ENCODE measurements around the gene ZNF280B.

DNA sequence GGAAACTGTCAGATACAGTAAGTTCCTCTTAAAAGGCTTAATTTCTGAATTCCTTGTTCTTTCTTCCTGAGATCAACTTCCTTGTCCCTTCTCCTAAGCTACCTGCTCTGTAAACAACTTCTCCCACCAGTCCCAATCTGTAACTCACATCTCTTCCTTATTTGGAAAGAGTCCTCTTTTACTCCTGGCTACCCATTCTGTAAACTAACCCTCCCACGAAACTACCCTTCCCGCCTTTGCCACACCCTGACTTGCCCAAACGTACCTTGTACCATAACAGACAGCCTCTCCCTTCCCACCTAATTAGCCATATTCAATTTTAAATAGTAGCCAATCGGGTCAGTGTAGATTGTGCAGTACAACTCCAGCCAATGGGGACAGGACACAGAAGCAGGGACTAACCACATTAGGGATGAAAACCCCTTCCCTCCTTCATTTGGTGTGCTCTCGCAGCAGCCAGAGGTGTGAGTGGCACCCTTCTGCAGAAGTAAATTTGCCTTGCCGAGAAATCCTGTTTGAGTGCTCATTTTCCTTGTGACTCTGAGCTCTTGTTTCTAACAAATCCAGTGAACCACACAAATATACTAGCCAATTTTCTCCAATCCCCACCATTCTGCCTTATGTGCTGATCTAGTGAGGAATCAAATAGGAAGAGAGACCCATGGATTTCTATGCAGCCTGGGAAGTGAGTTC, 49.5 kb downstream of the ZNF280B start:
- no peak for TF ChIP-seq ZNF565 (CRISPR knock-in tag; conservative IDR thresholded peaks at IDR 0.05; ENCODE audit: low read depth)
- TF ChIP-seq ZFP3 (CRISPR knock-in tag; IDR thresholded peaks at IDR 0.05) = no peak
- TF ChIP-seq, protein P1, sequence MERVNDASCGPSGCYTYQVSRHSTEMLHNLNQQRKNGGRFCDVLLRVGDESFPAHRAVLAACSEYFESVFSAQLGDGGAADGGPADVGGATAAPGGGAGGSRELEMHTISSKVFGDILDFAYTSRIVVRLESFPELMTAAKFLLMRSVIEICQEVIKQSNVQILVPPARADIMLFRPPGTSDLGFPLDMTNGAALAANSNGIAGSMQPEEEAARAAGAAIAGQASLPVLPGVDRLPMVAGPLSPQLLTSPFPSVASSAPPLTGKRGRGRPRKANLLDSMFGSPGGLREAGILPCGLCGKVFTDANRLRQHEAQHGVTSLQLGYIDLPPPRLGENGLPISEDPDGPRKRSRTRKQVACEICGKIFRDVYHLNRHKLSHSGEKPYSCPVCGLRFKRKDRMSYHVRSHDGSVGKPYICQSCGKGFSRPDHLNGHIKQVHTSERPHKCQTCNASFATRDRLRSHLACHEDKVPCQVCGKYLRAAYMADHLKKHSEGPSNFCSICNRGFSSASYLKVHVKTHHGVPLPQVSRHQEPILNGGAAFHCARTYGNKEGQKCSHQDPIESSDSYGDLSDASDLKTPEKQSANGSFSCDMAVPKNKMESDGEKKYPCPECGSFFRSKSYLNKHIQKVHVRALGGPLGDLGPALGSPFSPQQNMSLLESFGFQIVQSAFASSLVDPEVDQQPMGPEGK (CRISPR knock-in tag; IDR thresholded peaks at IDR 0.05; ENCODE audit: borderline replicate concordance) = no peak
- no peak for TF ChIP-seq ZFP30 (CRISPR knock-in tag; IDR thresholded peaks at IDR 0.05)
- TF ChIP-seq, protein P2, sequence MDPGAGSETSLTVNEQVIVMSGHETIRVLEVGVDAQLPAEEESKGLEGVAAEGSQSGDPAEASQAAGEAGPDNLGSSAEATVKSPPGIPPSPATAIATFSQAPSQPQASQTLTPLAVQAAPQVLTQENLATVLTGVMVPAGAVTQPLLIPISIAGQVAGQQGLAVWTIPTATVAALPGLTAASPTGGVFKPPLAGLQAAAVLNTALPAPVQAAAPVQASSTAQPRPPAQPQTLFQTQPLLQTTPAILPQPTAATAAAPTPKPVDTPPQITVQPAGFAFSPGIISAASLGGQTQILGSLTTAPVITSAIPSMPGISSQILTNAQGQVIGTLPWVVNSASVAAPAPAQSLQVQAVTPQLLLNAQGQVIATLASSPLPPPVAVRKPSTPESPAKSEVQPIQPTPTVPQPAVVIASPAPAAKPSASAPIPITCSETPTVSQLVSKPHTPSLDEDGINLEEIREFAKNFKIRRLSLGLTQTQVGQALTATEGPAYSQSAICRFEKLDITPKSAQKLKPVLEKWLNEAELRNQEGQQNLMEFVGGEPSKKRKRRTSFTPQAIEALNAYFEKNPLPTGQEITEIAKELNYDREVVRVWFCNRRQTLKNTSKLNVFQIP (CRISPR knock-in tag; IDR thresholded peaks at IDR 0.05; ENCODE audit: borderline replicate concordance, low read depth) = no peak
- no peak for TF ChIP-seq BACH2 (CRISPR knock-in tag; IDR thresholded peaks at IDR 0.05; ENCODE audit: borderline replicate concordance)
- TF ChIP-seq, protein P3, sequence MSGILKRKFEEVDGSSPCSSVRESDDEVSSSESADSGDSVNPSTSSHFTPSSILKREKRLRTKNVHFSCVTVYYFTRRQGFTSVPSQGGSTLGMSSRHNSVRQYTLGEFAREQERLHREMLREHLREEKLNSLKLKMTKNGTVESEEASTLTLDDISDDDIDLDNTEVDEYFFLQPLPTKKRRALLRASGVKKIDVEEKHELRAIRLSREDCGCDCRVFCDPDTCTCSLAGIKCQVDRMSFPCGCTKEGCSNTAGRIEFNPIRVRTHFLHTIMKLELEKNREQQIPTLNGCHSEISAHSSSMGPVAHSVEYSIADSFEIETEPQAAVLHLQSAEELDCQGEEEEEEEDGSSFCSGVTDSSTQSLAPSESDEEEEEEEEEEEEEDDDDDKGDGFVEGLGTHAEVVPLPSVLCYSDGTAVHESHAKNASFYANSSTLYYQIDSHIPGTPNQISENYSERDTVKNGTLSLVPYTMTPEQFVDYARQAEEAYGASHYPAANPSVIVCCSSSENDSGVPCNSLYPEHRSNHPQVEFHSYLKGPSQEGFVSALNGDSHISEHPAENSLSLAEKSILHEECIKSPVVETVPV (CRISPR knock-in tag; IDR thresholded peaks at IDR 0.05) = no peak
- TF ChIP-seq, protein P4, sequence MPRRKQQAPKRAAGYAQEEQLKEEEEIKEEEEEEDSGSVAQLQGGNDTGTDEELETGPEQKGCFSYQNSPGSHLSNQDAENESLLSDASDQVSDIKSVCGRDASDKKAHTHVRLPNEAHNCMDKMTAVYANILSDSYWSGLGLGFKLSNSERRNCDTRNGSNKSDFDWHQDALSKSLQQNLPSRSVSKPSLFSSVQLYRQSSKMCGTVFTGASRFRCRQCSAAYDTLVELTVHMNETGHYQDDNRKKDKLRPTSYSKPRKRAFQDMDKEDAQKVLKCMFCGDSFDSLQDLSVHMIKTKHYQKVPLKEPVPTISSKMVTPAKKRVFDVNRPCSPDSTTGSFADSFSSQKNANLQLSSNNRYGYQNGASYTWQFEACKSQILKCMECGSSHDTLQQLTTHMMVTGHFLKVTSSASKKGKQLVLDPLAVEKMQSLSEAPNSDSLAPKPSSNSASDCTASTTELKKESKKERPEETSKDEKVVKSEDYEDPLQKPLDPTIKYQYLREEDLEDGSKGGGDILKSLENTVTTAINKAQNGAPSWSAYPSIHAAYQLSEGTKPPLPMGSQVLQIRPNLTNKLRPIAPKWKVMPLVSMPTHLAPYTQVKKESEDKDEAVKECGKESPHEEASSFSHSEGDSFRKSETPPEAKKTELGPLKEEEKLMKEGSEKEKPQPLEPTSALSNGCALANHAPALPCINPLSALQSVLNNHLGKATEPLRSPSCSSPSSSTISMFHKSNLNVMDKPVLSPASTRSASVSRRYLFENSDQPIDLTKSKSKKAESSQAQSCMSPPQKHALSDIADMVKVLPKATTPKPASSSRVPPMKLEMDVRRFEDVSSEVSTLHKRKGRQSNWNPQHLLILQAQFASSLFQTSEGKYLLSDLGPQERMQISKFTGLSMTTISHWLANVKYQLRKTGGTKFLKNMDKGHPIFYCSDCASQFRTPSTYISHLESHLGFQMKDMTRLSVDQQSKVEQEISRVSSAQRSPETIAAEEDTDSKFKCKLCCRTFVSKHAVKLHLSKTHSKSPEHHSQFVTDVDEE (CRISPR knock-in tag; IDR thresholded peaks at IDR 0.05) = no peak
- no peak for TF ChIP-seq ARNTL (CRISPR knock-in tag; IDR thresholded peaks at IDR 0.05; ENCODE audit: borderline replicate concordance, low read depth)
- no peak for TF ChIP-seq GLIS3 (CRISPR knock-in tag; IDR thresholded peaks at IDR 0.05)
